Measurements from ENCODE around the gene SCN5A.

Gene SCN5A

GRCh38 chr3:38536671-38537070 lies 112.8 kb downstream of the SCN5A start:
- DNase-seq (ENCODE audit: low spot score): no peak

- no peak for DNase-seq (ENCODE audit: low spot score)
Measured at GRCh38 chr3:38534604-38535003, 114.9 kb downstream of the SCN5A start.

GRCh38 chr3:38534180-38534579 lies 115.3 kb downstream of the SCN5A start:
- DNase-seq (ENCODE audit: low spot score): no peak

GRCh38 chr3:38533285-38533976 lies 116.1 kb downstream of the SCN5A start:
- no peak for DNase-seq (ENCODE audit: low spot score)

- no peak for DNase-seq (ENCODE audit: low spot score)
Measured at GRCh38 chr3:38532529-38532928, 117.0 kb downstream of the SCN5A start.

- no peak for DNase-seq (ENCODE audit: low spot score)
Measured at GRCh38 chr3:38528457-38528856, 121.0 kb downstream of the SCN5A start.

GRCh38 chr3:38526792-38527191 lies 122.7 kb downstream of the SCN5A start:
- DNase-seq (ENCODE audit: low spot score): no peak

- DNase-seq (ENCODE audit: low spot score): no peak
Measured at GRCh38 chr3:38524141-38524739, 125.2 kb downstream of the SCN5A start.

GRCh38 chr3:38522002-38522401 lies 127.5 kb downstream of the SCN5A start:
- DNase-seq (ENCODE audit: low spot score): no peak

GRCh38 chr3:38521391-38521987 lies 128.0 kb downstream of the SCN5A start:
- peak; percentile 64 for DNase-seq (ENCODE audit: low spot score)

- DNase-seq (ENCODE audit: low spot score): no peak
Measured at GRCh38 chr3:38519651-38520050, 129.8 kb downstream of the SCN5A start.

- no peak for DNase-seq (ENCODE audit: low spot score)
Measured at GRCh38 chr3:38519000-38519399, 130.5 kb downstream of the SCN5A start.

GRCh38 chr3:38516669-38517068 lies 132.8 kb downstream of the SCN5A start:
- DNase-seq (ENCODE audit: low spot score): no peak

- no peak for DNase-seq (ENCODE audit: low spot score)
Measured at GRCh38 chr3:38515367-38515766, 134.1 kb downstream of the SCN5A start.

GRCh38 chr3:38511546-38511945 lies 137.9 kb downstream of the SCN5A start:
- no peak for DNase-seq (ENCODE audit: low spot score)

- no peak for DNase-seq (ENCODE audit: low spot score)
Measured at GRCh38 chr3:38510631-38511030, 138.9 kb downstream of the SCN5A start.

GRCh38 chr3:38509732-38510131 lies 139.8 kb downstream of the SCN5A start:
- no peak for DNase-seq (ENCODE audit: low spot score)

- no peak for DNase-seq (ENCODE audit: low spot score)
Measured at GRCh38 chr3:38507120-38507519, 142.4 kb downstream of the SCN5A start.

- DNase-seq (ENCODE audit: low spot score): no peak
Measured at GRCh38 chr3:38500688-38501417, 148.6 kb downstream of the SCN5A start.
